OCI-LY1 (cell line): Measurements from ENCODE around the gene LCE6A.

Experiments used
- H2AFZ ChIP-seq: fragments of 200-600 bp; sonication (generic), shearing (Covaris generic); 2 replicates; pipeline ENCODE4 v1.6.0; 2014; ENCODE audit warnings: antibody characterized with exemption, mild to moderate bottlenecking, low read length
- H3F3A ChIP-seq: fragments of 200-600 bp; sonication (generic), shearing (Covaris generic); 2 replicates; pipeline ENCODE4 v1.6.0; 2014; ENCODE audit warnings: mild to moderate bottlenecking, antibody characterized with exemption, low read length, moderate library complexity; ENCODE audit not compliant: insufficient read depth
- H3K27ac ChIP-seq: fragments of 200-600 bp; sonication (generic); 2 replicates; pipeline ENCODE4 v1.5.1; 2014; ENCODE audit warnings: low read length, mixed run types, mild to moderate bottlenecking, low read depth; ENCODE audit not compliant: poor library complexity, severe bottlenecking
- H3K27me3 ChIP-seq: fragments of 200-600 bp; sonication (generic); 2 replicates; pipeline ENCODE4 v1.6.0; 2014; ENCODE audit warnings: antibody characterized with exemption, mild to moderate bottlenecking, low read length, moderate library complexity; ENCODE audit not compliant: insufficient read depth
- H3K36me3 ChIP-seq: fragments of 200-600 bp; sonication (generic); 2 replicates; pipeline ENCODE4 v1.6.1; 2014; ENCODE audit warnings: mild to moderate bottlenecking, antibody characterized with exemption, low read length, moderate library complexity, mixed read lengths; ENCODE audit not compliant: insufficient read depth
- H3K4me1 ChIP-seq: fragments of 200-600 bp; sonication (generic); 2 replicates; pipeline ENCODE4 v1.5.1; 2014; ENCODE audit warnings: mild to moderate bottlenecking, low read length, moderate library complexity; ENCODE audit not compliant: insufficient read depth, severe bottlenecking
- H3K4me2 ChIP-seq: fragments of 200-600 bp; sonication (generic), shearing (Covaris generic); 2 replicates; pipeline ENCODE4 v1.6.1; 2014; ENCODE audit warnings: low read length
- H3K4me3 ChIP-seq: fragments of 200-600 bp; sonication (generic); 2 replicates; pipeline ENCODE4 v1.5.1; 2014; ENCODE audit warnings: low read length, low read depth, mild to moderate bottlenecking, mixed read lengths; ENCODE audit not compliant: poor library complexity, severe bottlenecking
- H3K79me2 ChIP-seq: fragments of 200-600 bp; shearing (Covaris generic); 2 replicates; pipeline ENCODE4 v1.6.1; 2016; ENCODE audit warnings: mixed run types, low read length, mixed read lengths; ENCODE audit not compliant: insufficient read depth
- H3K9ac ChIP-seq: fragments of 200-600 bp; sonication (generic), shearing (Covaris generic); 2 replicates; pipeline ENCODE4 v1.6.1; 2014; ENCODE audit warnings: mild to moderate bottlenecking, low read length, mixed read lengths
- H3K9me2 ChIP-seq: fragments of 200-600 bp; sonication (generic), shearing (Covaris generic); 2 replicates; pipeline ENCODE4 v1.6.1; 2014; ENCODE audit warnings: low read depth, mild to moderate bottlenecking, low read length, mixed read lengths
- H3K9me3 ChIP-seq: fragments of 200-600 bp; shearing (Covaris generic); 2 replicates; pipeline ENCODE4 v1.6.1; 2014; ENCODE audit warnings: low read length, mixed read lengths
- H4K20me1 ChIP-seq: fragments of 200-600 bp; sonication (generic), shearing (Covaris generic); 2 replicates; pipeline ENCODE4 v1.6.0; 2016; ENCODE audit warnings: mild to moderate bottlenecking, low read length; ENCODE audit not compliant: insufficient read depth
- EZH2 ChIP-seq: fragments of 200-600 bp; sonication (generic), shearing (Covaris generic); IDR thresholded peaks from 2 replicates; pipeline ENCODE4 v1.8.0; 2017; ENCODE audit warnings: borderline replicate concordance, mixed run types, mild to moderate bottlenecking, antibody characterized with exemption, low read length, moderate library complexity, mixed read lengths
- TF ChIP-seq, protein P1 (sequence below): fragments of 200-600 bp; sonication (generic), shearing (Covaris generic); IDR thresholded peaks from 2 replicates; pipeline ENCODE4 v1.5.1; 2017; ENCODE audit warnings: mild to moderate bottlenecking, antibody characterized with exemption, low read length, moderate library complexity, mixed read lengths

LCE6A gene

DNA sequence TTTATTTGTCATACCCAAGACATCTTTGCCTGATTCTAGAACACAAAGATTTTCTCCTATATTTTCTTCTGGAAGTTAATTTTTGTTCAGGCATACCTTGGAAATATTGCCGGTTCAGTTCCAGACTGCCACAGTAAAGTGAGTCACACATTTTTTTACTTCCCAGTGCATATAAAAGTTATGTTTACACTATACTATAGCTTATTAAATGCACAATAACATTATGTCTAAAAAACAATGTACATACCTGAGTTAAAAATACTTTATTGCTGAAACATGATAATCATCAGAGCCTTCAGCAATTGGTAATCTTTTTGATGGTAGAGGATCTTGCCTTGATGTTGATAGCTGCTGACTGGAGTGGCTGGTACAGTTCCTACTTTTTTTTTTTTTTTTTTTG is 45.5 kb downstream of the LCE6A start:
- no peak overlapping the region for H3K27ac ChIP-seq
- no peaks in the 10 kb centered on the region for H3F3A ChIP-seq
- H3K79me2 ChIP-seq, result no peaks in the 10 kb centered on the region
- H3K4me2 ChIP-seq, result no peak overlapping the region
- H4K20me1 ChIP-seq, result no peaks in the 10 kb centered on the region
- H3K36me3 ChIP-seq, result no peaks in the 10 kb centered on the region
- H2AFZ ChIP-seq, result no peak overlapping the region
- H3K9me2 ChIP-seq, result no peaks in the 10 kb centered on the region
- no peak overlapping the region for H3K9ac ChIP-seq
- no peaks in the 10 kb centered on the region for H3K27me3 ChIP-seq
- H3K4me1 ChIP-seq, result no peaks in the 10 kb centered on the region
- TF ChIP-seq, protein P1, sequence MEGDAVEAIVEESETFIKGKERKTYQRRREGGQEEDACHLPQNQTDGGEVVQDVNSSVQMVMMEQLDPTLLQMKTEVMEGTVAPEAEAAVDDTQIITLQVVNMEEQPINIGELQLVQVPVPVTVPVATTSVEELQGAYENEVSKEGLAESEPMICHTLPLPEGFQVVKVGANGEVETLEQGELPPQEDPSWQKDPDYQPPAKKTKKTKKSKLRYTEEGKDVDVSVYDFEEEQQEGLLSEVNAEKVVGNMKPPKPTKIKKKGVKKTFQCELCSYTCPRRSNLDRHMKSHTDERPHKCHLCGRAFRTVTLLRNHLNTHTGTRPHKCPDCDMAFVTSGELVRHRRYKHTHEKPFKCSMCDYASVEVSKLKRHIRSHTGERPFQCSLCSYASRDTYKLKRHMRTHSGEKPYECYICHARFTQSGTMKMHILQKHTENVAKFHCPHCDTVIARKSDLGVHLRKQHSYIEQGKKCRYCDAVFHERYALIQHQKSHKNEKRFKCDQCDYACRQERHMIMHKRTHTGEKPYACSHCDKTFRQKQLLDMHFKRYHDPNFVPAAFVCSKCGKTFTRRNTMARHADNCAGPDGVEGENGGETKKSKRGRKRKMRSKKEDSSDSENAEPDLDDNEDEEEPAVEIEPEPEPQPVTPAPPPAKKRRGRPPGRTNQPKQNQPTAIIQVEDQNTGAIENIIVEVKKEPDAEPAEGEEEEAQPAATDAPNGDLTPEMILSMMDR, result no peak
- TF ChIP-seq EZH2, result no peak
- H3K4me3 ChIP-seq, result no peak overlapping the region
- H3K9me3 ChIP-seq, result no peaks in the 10 kb centered on the region
